Thyroid gland (tissue), 4 donors: Measurements from ENCODE around the gene DLG2.

Experiments
- CTCF ChIP-seq, 6 experiments: fragments of 200-600 bp in 3 of 6; fragments of 450-650 bp in 3 of 6; sonication (generic) in 3 of 6; IDR thresholded peaks; one replicate each; pipeline ENCODE4 v1.5.1; 2016 to 2019; ENCODE audit warnings: antibody characterized with exemption in 6 of 6, mild to moderate bottlenecking in 2 of 6, inconsistent platforms in 1 of 6, moderate library complexity in 1 of 6
- POLR2A ChIP-seq, 2 donors: fragments of 450-650 bp; IDR thresholded peaks; one replicate each; pipeline ENCODE4 v1.6.1; 2017; ENCODE audit warnings: antibody characterized with exemption in 2 of 2, mild to moderate bottlenecking in 2 of 2, moderate library complexity in 1 of 2

DNA sequence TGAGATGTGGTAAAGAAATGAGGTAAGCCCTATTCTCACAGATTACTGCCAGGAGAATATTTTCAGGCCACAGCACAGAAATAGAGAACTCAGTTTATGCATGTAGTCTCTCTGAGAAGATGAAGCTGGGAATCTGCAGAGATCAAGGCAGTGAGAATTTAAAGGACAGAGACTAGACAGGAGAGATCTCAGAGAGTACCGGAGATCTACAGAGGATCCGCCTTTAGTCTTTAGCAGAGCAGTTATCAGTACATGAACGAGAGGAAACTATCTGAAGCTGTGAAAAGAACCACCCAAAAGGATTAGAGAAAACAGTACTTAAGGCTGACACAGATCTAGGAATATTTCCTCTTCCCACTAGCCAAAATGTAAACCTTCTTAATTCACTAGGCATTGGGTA lies 101.5 kb downstream of the DLG2 start:
- TF ChIP-seq CTCF (IDR thresholded peaks at IDR 0.05) (no peak), POLR2A (IDR thresholded peaks at IDR 0.05) (no peak)
